EL (cell line): ENCODE data around the gene MATN1.

Source experiments
- DNase-seq: peaks from one replicate; pipeline ENCODE4 v3.0.0-alpha.2; 2016

MATN1 gene

GRCh38 chr1:30715216-30715615 is 8.2 kb downstream of the MATN1 start:
- DNase-seq = no peak

- DNase-seq = no peak
Measured at GRCh38 chr1:30714536-30715090, 8.8 kb downstream of the MATN1 start.

- DNase-seq = no peak
Measured at GRCh38 chr1:30714025-30714424, 9.4 kb downstream of the MATN1 start.

GRCh38 chr1:30713311-30713710 is 10.1 kb downstream of the MATN1 start:
- DNase-seq = no peak

- no peak for DNase-seq
Measured at GRCh38 chr1:30712583-30712982, 10.8 kb downstream of the MATN1 start.

- no peak for DNase-seq
Measured at GRCh38 chr1:30710407-30710806, 13.0 kb downstream of the MATN1 start.

- no peak for DNase-seq
Measured at GRCh38 chr1:30708361-30708728, 15.0 kb downstream of the MATN1 start.

- peak; percentile 64 for DNase-seq
Measured at GRCh38 chr1:30707412-30708360, 15.7 kb downstream of the MATN1 start.

GRCh38 chr1:30706528-30706927 is 16.9 kb downstream of the MATN1 start:
- peak; percentile 31 for DNase-seq

GRCh38 chr1:30705698-30706097 is 17.7 kb downstream of the MATN1 start:
- DNase-seq = no peak

- no peak for DNase-seq
Measured at GRCh38 chr1:30704765-30705509, 18.4 kb downstream of the MATN1 start.

- peak; percentile 19 for DNase-seq
Measured at GRCh38 chr1:30704271-30704670, 19.1 kb downstream of the MATN1 start.

GRCh38 chr1:30702823-30703222 is 20.6 kb downstream of the MATN1 start:
- DNase-seq = no peak

GRCh38 chr1:30701258-30701633 is 22.1 kb downstream of the MATN1 start:
- DNase-seq = no peak

GRCh38 chr1:30700528-30701257 is 22.7 kb downstream of the MATN1 start:
- peak; percentile 87 for DNase-seq

- no peak for DNase-seq
Measured at GRCh38 chr1:30699762-30700161, 23.6 kb downstream of the MATN1 start.

GRCh38 chr1:30698401-30698981 is 24.9 kb downstream of the MATN1 start:
- no peak for DNase-seq

- DNase-seq = peak; percentile 23
Measured at GRCh38 chr1:30697571-30698376, 25.6 kb downstream of the MATN1 start.

- DNase-seq = no peak
Measured at GRCh38 chr1:30696831-30697230, 26.6 kb downstream of the MATN1 start.

GRCh38 chr1:30695439-30695841 is 27.9 kb downstream of the MATN1 start:
- DNase-seq = no peak

- no peak for DNase-seq
Measured at GRCh38 chr1:30694280-30695175, 28.9 kb downstream of the MATN1 start.
